ENCODE data around the gene YWHAH. TPM values are rescaled to one million over a fixed set of nuclear protein-coding genes. Genes with fewer than 3 reads are reported as not detected.

YWHAH gene
- total and polyA plus RNA-seq, 9 of the 15 experiments (the other 6 are each of a cell fraction or from before 2014, with no cell fraction given), result 32.0 to 177 (median 114) TPM

DNA sequence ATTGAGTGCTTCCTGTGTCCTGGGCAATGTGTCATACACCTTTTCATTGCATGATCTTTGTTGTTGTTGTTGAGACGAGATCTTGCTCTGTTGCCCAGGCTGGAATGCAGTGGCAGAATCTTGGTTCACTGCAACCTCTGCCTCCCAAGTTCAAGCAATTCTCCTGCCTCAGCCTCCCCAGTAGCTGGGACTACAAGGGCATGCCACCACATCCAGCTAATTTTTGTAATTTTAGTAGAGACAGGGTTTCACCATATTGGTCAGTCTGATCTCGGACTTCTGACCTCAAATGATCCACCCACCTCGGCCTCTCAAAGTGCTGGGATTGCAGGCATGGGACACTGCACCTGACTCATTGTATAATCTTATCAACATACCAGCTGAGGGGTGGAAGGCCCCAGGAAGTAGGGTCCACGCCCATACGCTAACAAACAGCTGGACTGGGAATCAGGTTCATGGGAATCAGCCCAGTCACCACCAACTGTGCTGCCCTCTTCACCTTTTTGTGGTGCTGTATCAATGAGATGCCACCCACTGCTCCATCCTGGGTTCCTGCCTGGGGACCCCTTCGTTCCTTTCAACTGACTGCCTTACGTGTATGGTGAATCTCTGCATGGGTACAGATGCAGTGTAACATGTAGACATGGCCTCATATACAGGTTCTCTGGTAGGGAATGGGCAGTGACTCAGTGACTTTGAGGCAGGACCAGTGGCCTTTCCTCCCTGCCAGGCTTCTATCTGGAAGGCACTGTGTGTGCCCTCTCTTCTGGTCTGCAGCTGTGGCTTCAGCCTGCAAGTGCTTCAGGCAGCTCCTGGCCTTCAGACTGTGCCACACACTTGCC, 32.5 kb upstream of the YWHAH start (continued):
- TF ChIP-seq ZNF609 (CRISPR knock-in tag; IDR thresholded peaks at IDR 0.05; ENCODE audit: borderline replicate concordance), result no peak
- no peak for TF ChIP-seq COPS2 (conservative IDR thresholded peaks at IDR 0.05)
- no peak for TF ChIP-seq ZNF143 (CRISPR knock-in tag; IDR thresholded peaks at IDR 0.05)
- no peak for TF ChIP-seq GATAD2A (IDR thresholded peaks at IDR 0.05)
- TF ChIP-seq NFYB (IDR thresholded peaks at IDR 0.05; ENCODE audit: extremely low read depth, insufficient read length), result no peak

DNA sequence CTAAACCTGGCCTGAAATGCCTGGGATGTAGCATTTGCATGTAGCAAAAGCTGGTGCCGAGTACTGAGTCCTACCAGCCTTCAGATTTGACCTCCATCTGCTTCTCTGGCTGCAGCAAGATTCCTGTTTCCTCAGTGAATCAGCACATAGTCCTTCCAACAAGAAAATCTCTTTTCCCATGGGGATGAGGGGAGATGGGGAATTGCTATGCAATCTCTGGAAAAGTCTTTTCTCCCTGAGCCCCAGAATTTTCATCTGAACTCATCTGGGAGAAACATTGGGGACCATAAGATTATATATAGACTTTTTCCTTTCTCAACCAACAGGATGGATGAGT, 32.0 kb upstream of the YWHAH start:
- in situ Hi-C loops (cut with MboI) (no loop called here), intact Hi-C loops (cut with micrococcal nuclease) (no loop called here)
- no peak overlapping the region for H3K4me3 ChIP-seq
- H3K9ac ChIP-seq (ENCODE audit: insufficient read depth in 1 of 2, low read depth in 2 of 2, low read length in 2 of 2), result no peak overlapping the region
- no peaks in the 10 kb centered on the region; the same call in 1 of the 2 replicates for H4K20me1 ChIP-seq (replicated peaks; ENCODE audit: control insufficient read depth, insufficient read depth, low read length)
- H3K79me2 ChIP-seq (ENCODE audit: control insufficient read depth, insufficient read depth, low read length), result no peaks in the 10 kb centered on the region
- H3K27me3 ChIP-seq (ENCODE audit: control insufficient read depth in 2 of 2, insufficient read depth in 2 of 2, low read length in 2 of 2), result no peaks in the 10 kb centered on the region
- no peak overlapping the region for H3K4me2 ChIP-seq (ENCODE audit: insufficient read depth, low read length)
- peaks cover 3% of the 10 kb centered on the region for H3K9me1 ChIP-seq (ENCODE audit: control insufficient read depth, insufficient read depth, low read length)
- peaks cover 7 to 10% of the 10 kb centered on the region in 2 experiments; a peak in 4 of 5 replicates for H3K4me1 ChIP-seq (replicated peaks in 1 of 2; ENCODE audit: control insufficient read depth in 2 of 2, insufficient read depth in 2 of 2, low read length in 2 of 2)
- H3K36me3 ChIP-seq (ENCODE audit: control insufficient read depth, insufficient read depth, low read length), result no peaks in the 10 kb centered on the region
- CTCF ChIA-PET (ENCODE audit: low intra/inter-chr PET ratio), result no interaction called here
- H2AFZ ChIP-seq (ENCODE audit: low read depth, low read length), result no peak overlapping the region
- DNase-seq (ENCODE audit: extremely low read depth in 1 of 4, low spot score in 3 of 4) (no peak), ATAC-seq (no peak), FAIRE-seq (no peak)
- no peaks in the 10 kb centered on the region for H3K9me3 ChIP-seq (replicated peaks; ENCODE audit: control insufficient read depth, insufficient read depth, low read depth, low read length)
- 80% methylated on average over 1 of the region's 1 CpG for WGBS (ENCODE audit: insufficient coverage, low coverage, missing lambda C conversion rate)
- POLR2A ChIA-PET, result no interaction called here
- no peak overlapping the region for H3K27ac ChIP-seq (ENCODE audit: extremely low read depth, low read depth, low read length)
- no TSS peak for BruUV-seq (replicated peaks)
- TF ChIP-seq, protein P1, sequence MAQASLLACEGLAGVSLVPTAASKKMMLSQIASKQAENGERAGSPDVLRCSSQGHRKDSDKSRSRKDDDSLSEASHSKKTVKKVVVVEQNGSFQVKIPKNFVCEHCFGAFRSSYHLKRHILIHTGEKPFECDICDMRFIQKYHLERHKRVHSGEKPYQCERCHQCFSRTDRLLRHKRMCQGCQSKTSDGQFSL (CRISPR knock-in tag; IDR thresholded peaks at IDR 0.05), result no peak
- TF ChIP-seq, protein P1 (tag; IDR thresholded peaks at IDR 0.05), result no peak
- TF ChIP-seq ZBTB12 (CRISPR knock-in tag; IDR thresholded peaks at IDR 0.05) (no peak), CBX2 (IDR thresholded peaks at IDR 0.05; ENCODE audit: insufficient read depth, low read length, poor library complexity, severe bottlenecking) (no peak), SMAD3 (CRISPR knock-in tag; conservative IDR thresholded peaks at IDR 0.05) (no peak), ATF2 (CRISPR knock-in tag; IDR thresholded peaks at IDR 0.05) (no peak)
